HG03342 (cell line): Measurements from ENCODE around the gene SHC2.
"Not testable (repeated sequence)": the region's sequence is repeated elsewhere in the genome, so short reads cannot be mapped to it uniquely, and the experiment has no call there.

Experiments used
- ATAC-seq: cut with Tn5 transposase; IDR thresholded peaks from one replicate; pipeline ENCODE4 v1.9.1; 2021; ENCODE audit warnings: mild to moderate bottlenecking, moderate library complexity; ENCODE audit not compliant: unreplicated experiment

SHC2 gene

GRCh38 chr19:470701-471100 lies 9.9 kb upstream of the SHC2 start:
- ATAC-seq, result no peak

- no peak for ATAC-seq
Measured at GRCh38 chr19:469833-470232, 9.0 kb upstream of the SHC2 start.

DNA sequence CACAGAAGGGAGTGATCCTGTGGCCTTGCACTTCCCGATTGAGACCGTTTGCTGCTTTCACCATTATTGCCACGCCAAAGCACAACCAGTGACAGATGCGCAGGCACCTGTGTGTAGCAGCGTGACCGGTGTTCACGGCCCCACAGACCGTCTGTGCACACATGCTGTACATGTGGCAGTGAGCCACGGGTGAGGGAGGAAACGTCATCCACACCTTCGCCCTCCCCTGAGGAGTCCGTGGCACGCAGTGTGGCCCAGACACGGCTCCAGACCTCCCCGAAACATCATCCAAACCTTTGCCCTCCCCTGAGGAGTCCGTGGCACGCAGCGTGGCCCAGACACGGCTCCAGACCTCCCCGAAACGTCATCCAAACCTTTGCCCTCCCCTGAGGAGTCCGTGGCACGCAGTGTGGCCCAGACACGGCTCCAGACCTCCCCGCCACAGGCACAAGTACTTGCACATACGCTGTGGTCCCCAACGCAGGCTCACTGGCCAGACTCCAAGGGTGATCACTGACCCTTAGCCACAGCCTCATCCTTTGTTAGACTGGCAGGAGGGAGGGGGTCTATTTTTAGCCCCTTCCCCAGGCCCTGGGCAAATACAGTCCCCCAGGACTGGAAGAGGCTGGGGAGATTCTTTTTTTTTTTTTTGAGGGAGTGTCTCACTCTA lies 7.9 kb upstream of the SHC2 start:
- ATAC-seq, result no peak

GRCh38 chr19:467554-467953 lies 6.7 kb upstream of the SHC2 start:
- ATAC-seq, result no peak

DNA sequence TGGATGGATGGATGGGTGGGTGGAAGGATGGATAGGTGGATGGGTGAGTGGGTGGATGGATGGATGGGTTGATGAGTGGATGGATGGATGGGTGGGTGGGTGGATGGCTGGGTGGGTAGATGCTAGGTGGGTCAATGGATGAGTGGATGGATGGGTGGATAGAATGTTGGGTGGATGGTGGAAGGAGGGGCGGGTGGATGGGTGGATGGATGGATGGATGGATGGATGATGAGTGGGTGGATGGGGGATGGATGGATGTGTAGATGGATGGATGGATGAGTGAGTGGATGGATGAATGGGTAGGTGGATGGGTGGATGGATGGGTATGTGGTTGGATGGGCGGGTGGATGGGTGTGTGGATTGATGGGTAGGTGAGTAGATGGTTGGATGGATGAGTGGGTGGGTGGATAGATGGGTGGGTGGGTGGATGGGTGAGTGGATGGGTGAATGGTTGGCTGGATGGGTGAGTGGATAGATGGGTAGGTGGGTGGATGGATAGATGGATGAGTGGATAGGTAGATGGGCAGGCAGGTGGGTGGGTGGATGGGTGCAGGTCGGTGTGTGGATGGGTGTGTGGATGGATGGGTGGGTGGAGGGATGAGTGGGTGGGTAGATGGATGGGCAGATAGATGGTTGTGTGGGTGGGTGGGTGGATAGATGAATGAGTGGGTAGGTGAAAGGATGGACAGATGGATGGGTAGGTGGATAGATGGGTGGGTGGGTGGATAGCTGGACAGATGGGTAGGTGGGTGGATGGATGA lies 4.4 kb upstream of the SHC2 start:
- no peak for ATAC-seq

GRCh38 chr19:464208-464545 lies 3.3 kb upstream of the SHC2 start:
- no peak for ATAC-seq

DNA sequence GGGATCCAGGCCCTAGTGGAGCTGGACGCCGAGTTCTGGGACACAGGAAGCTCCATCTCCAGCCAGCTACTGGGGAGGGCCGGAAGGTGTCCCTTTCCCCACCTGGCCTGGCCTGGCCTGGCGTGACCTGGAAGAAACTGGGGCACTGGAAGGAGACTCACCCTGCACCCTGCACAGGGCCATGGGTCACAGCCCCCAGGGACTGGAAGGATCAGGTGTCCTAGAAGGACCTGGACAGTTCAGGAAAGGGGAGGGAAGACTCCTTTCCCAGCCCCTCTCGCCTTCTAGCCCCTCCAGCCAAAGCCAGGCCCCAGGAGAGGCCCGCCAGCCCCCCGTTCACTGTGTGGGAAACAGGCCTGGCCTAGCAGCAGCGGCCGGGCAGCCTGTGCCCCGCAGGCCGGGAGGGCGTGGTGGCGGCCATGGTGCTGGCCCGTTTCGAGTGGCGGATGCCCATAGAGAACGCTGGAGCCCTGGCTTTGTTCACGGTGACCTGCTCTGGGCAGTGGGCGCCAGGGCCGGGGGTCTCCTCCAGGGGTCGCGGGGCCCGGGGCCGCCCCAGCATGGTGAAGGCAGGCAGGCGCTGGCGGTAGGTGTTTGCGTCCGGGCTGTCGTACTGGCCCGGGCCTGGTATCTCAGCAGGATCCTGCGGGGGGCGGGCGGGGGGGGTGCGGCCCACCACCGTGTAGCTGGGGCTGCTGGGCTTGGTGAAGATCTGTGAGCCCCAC lies 2.8 kb upstream of the SHC2 start:
- no peak for ATAC-seq

GRCh38 chr19:461721-462551 lies 1.1 kb upstream of the SHC2 start:
- ATAC-seq, result no peak

- ATAC-seq, result no peak
Measured at GRCh38 chr19:459724-460511, 915 bp downstream of the SHC2 start.

DNA sequence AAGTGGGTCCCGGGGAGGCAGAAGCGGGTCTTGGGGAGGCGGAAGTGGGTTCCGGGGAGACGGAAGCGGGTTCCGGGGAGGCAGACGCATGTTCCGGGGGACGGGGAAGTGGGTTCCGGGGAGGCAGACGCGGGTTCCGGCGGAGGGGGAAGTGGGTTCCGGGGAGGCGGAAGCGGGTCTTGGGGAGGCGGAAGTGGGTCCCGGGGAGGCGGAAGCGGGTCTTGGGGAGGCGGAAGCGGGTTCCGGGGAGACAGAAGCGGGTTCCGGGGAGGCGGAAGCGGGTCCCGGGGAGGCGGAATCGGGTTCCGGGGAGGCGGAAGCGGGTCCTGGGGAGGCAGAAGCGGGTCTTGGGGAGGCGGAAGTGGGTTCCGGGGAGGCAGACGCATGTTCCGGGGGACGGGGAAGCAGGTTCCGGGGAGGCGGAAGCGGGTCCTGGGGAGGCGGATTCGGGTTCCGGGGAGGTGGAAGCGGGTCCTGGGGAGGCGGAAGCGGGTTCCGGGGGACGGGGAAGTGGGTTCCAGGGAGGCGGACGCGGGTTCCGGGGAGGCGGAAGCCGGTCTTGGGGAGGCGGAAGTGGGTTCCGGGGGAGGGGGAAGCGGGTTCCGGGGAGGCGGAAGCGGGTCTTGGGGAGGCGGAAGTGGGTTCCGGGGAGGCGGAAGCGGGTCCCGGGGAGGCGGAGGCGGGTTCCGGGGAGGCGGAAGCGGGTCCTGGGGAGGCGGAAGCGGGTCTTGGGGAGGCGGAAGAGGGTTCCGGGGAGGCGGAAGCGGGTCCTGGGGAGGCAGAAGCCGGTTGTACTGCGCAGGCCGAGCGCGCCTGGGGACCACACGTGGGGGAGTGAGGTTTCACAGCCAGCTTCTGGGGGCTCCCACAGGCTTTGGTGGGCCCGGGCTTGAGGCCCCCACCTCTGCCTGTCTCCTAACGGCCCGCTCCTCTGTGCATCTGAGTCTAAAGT lies 2.5 kb downstream of the SHC2 start:
- no peak for ATAC-seq

DNA sequence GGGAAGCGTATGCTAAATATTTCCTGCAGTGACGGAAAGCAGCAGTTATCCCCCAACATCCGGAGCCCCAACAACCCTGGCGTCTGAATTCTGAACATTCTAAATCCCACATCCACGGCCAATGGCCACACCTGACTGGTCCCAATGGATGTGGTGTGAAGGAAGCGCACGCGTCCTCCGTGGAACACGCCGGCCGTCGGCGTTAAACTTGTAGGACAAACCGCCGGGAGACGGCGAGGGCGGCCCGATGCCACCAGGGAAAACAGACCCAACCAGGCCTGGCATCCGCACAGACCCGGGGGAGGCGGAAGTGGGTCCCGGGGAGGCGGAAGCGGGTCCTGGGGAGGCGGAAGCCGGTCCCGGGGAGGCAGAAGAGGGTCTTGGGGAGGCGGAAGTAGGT lies 3.2 kb downstream of the SHC2 start:
- ATAC-seq, result no peak

DNA sequence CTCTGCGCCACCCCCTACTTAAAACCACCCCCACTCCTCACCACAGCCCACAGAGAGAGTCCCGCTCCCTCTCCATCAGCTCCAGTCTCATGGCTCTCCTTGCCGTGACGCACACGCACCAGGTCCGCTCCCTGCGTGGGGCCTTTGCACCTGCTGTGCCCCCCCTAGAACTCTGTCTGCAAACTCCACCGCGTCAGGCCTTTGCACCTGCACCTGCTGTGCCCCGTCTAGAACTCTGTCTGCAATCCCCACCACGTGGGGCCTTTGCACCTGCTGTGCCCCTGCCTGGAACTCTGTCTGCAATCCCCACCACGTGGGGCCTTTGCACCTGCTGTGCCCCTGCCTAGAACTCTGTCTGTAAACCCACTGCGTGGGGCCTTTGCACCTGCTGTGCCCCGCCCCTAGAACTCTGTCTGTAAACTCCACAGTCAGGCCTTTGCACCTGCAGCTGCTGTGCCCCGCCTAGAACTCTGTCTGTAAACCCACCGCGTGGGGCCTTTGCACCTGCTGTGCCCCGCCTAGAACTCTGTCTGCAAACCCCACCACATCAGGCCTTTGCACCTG lies 4.2 kb downstream of the SHC2 start:
- no peak for ATAC-seq

GRCh38 chr19:455851-456546 lies 4.8 kb downstream of the SHC2 start:
- ATAC-seq, result no peak

GRCh38 chr19:455031-455705 lies 5.7 kb downstream of the SHC2 start:
- no peak for ATAC-seq

DNA sequence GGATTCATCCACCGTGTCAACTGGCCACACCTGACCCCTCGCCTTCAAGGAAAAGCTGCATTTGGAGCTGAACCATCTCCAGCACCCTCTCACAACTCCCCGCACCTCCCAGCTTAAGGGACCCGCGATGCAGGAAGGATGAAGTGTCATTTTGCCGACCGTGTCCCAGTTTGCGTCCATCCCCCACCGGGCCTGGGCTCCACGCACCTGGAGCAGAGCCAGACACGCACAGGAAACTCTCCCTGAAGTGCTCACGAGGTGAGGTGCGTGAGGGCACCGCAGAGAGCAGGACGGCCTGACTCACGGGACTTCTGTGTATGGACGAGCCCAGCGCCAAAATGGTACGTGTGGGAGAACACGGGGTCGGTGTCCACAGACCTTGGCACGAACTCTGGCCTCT lies 7.2 kb downstream of the SHC2 start:
- ATAC-seq, result no peak

DNA sequence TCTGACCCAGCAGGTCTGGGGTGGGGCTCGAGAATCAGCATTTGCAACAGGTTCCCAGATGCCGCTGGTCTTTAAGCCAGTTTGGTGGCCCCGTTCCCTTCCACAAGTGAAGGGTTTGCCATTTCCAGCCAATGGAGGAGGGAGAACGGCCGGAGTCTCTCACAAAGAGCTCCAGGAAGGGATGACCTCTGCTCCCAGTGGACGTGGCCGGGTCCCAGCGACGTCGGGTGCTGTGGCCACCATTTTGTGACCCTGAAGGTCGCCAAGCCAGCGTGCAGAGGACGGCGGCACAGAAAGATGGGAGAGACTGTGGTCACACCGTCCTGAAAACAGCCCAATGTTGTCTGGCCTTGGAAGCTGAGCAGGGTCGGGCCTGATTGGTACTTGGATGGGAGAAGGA lies 8.0 kb downstream of the SHC2 start:
- no peak for ATAC-seq

DNA sequence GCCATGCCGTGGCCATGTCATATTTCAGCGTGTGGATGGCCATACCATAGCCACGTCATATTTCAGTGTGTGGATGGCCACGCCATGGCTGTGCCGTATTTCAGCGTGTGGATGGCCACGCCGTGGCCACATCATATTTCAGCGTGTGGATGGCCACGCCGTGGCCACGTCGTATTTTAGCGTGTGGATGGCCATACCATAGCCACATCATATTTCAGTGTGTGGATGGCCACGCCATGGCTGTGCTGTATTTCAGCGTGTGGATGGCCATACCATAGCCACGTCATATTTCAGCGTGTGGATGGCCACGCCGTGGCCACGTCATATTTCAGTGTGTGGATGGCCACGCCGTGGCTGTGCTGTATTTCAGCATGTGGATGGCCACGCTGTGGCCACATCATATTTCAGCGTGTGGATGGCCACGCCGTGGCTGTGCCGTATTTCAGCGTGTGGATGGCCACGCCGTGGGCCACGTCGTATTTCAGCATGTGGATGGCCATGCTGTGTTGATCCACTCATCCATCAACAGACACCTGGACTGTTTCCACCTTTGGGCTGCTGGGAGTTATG lies 9.8 kb downstream of the SHC2 start:
- not testable (repeated sequence) for ATAC-seq

DNA sequence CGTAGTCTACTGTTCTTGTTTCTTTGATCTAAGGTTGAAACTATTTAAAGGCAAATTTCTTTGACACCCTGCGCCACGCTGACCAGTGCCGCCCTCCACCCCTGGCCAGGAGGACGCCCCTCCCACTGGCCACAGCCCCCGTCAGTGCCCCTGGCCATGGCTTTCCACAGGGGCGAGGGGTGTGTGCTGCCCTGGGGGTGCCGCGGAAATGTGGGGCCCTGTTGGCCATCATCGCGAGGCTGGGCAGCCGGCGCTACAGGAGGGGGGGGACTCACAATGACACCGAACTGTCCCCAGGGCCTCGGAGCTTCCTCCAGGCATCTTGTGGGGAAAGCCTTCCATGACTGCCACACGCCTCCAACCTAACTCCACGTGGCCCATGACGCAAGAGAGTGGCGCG lies 10.9 kb downstream of the SHC2 start:
- ATAC-seq, result no peak
